ENCODE data around the gene PILRB. TPM values are rescaled to one million over a fixed set of nuclear protein-coding genes. Genes with fewer than 3 reads are reported as not detected.

Gene PILRB
- total RNA-seq, 1 donor from 2014 or later: 62.6 TPM

DNA sequence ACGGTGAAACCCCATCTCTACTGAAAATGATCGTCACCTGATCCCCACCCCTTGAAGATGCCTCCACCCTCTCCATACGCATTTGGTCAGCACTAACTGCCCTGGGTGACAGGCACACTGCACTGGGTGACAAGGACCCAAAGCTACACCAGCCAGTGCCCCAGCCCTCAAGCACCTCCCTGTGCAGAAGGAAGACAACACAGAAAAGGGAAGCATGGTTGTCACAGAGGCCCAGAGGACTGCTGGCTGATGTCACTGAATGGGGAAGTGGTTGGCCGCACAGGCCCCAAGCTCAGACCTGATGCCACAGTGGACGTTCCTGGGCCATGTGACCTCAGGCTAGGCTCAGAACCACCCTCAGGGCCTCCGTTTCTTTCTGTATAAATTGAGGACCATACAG is 11.2 kb downstream of the PILRB start:
- H3K36me3 Mint-ChIP-seq (ENCODE audit: unreplicated experiment): no peaks in the 10 kb centered on the region
- peaks cover 5% of the 10 kb centered on the region for H3K4me1 Mint-ChIP-seq (ENCODE audit: low read depth, unreplicated experiment)
- peaks cover 5% of the 10 kb centered on the region for H3K27me3 Mint-ChIP-seq (ENCODE audit: unreplicated experiment)
- H3K9me3 Mint-ChIP-seq (ENCODE audit: unreplicated experiment): peaks cover 3% of the 10 kb centered on the region
- no peak for DNase-seq
- TF ChIP-seq CTCF (IDR thresholded peaks at IDR 0.05; ENCODE audit: partially characterized antibody, unreplicated experiment): no peak
- no peak overlapping the region for H3K4me3 Mint-ChIP-seq (ENCODE audit: unreplicated experiment)
- H3K27ac Mint-ChIP-seq (ENCODE audit: unreplicated experiment): no peak overlapping the region

GRCh38 chr7:100370303-100370702 is 12.4 kb downstream of the PILRB start:
- Mint-ChIP-seq H3K9me3 (ENCODE audit: unreplicated experiment) (peaks cover 3% of the 10 kb centered on the region), H3K36me3 (ENCODE audit: unreplicated experiment) (no peaks in the 10 kb centered on the region), H3K4me3 (ENCODE audit: unreplicated experiment) (no peak overlapping the region), H3K27ac (ENCODE audit: unreplicated experiment) (no peak overlapping the region), H3K4me1 (ENCODE audit: low read depth, unreplicated experiment) (peaks cover 5% of the 10 kb centered on the region), H3K27me3 (ENCODE audit: unreplicated experiment) (peaks cover 12% of the 10 kb centered on the region)
- DNase-seq: no peak
- no peak for TF ChIP-seq CTCF (IDR thresholded peaks at IDR 0.05; ENCODE audit: partially characterized antibody, unreplicated experiment)

- Mint-ChIP-seq H3K4me1 (ENCODE audit: low read depth, unreplicated experiment) (peaks cover 5% of the 10 kb centered on the region), H3K4me3 (ENCODE audit: unreplicated experiment) (no peak overlapping the region), H3K27ac (ENCODE audit: unreplicated experiment) (no peak overlapping the region)
Measured at GRCh38 chr7:100370746-100371145, 12.8 kb downstream of the PILRB start.

DNA sequence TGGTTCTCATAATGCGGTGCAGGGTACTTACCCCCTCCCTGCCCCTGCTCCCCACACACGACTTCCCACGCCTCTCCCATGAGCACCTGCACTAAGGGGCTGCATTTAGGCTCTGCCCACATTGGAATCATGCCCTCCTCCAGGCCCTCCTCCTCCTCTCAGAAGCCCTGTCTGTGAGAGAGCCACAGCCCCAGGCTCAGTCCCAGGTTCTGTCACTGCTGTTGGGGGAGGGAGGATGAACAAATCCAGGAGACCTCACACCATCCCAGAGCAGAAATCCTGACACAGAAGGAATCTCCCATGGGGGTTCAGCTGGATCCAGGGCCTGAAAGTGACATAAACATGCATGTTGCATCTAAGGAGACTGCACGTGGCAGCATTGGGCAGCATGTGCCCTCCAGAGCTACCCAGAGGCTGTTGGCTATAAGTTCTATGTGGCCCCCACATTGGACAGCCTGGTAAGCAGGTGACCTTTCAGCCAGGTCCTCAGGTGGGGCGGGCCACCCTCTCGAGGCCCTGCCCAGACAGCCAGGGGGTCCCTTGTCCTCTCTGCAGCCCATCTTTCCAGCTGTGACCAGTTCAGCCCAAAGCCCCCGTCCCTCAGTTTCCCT is 13.7 kb downstream of the PILRB start:
- no peak overlapping the region for H3K4me3 Mint-ChIP-seq (ENCODE audit: unreplicated experiment)
- no peak for DNase-seq
- H3K9me3 Mint-ChIP-seq (ENCODE audit: unreplicated experiment): peaks cover 2% of the 10 kb centered on the region
- peaks cover 9% of the 10 kb centered on the region for H3K27me3 Mint-ChIP-seq (ENCODE audit: unreplicated experiment)
- H3K4me1 Mint-ChIP-seq (ENCODE audit: low read depth, unreplicated experiment): peaks cover 4% of the 10 kb centered on the region
- H3K36me3 Mint-ChIP-seq (ENCODE audit: unreplicated experiment): no peaks in the 10 kb centered on the region
- TF ChIP-seq CTCF (IDR thresholded peaks at IDR 0.05; ENCODE audit: partially characterized antibody, unreplicated experiment): no peak
- H3K27ac Mint-ChIP-seq (ENCODE audit: unreplicated experiment): no peak overlapping the region

More at GRCh38 chr7:100370746-100371145, 12.8 kb downstream of the PILRB start:
- TF ChIP-seq CTCF (IDR thresholded peaks at IDR 0.05; ENCODE audit: partially characterized antibody, unreplicated experiment): no peak
- peaks cover 12% of the 10 kb centered on the region for H3K27me3 Mint-ChIP-seq (ENCODE audit: unreplicated experiment)
- no peaks in the 10 kb centered on the region for H3K36me3 Mint-ChIP-seq (ENCODE audit: unreplicated experiment)
- H3K9me3 Mint-ChIP-seq (ENCODE audit: unreplicated experiment): peaks cover 3% of the 10 kb centered on the region
- DNase-seq: no peak

GRCh38 chr7:100372256-100372655 is 14.3 kb downstream of the PILRB start:
- TF ChIP-seq CTCF (IDR thresholded peaks at IDR 0.05; ENCODE audit: partially characterized antibody, unreplicated experiment): no peak
- DNase-seq: no peak
- Mint-ChIP-seq H3K4me3 (ENCODE audit: unreplicated experiment) (no peak overlapping the region), H3K27ac (ENCODE audit: unreplicated experiment) (no peak overlapping the region), H3K36me3 (ENCODE audit: unreplicated experiment) (no peaks in the 10 kb centered on the region), H3K27me3 (ENCODE audit: unreplicated experiment) (peaks cover 9% of the 10 kb centered on the region), H3K4me1 (ENCODE audit: low read depth, unreplicated experiment) (peaks cover 4% of the 10 kb centered on the region), H3K9me3 (ENCODE audit: unreplicated experiment) (peaks cover 2% of the 10 kb centered on the region)

Measured in glutamatergic neuron (in vitro differentiated cells).